GM12878 (cell line): ENCODE data around the gene FAM83D.

ENCODE experiments used
- EP300 ChIP-seq, 2 experiments: fragments of 150-350 bp in 1 of 2; IDR thresholded peaks; 2 replicates each; pipeline ENCODE4 v1.6.1; 2011 to 2012; ENCODE audit warnings: low read depth in 2 of 2, low read length in 2 of 2, borderline replicate concordance in 1 of 2, improper control_type of control experiment in 1 of 2, inconsistent platforms in 1 of 2; ENCODE audit not compliant: control insufficient read depth in 1 of 2
- FOXM1 ChIP-seq: IDR thresholded peaks from 2 replicates; pipeline ENCODE4 v1.6.1; 2012; ENCODE audit warnings: low read depth, mild to moderate bottlenecking, inconsistent platforms, low read length, moderate library complexity
- POLR2A ChIP-seq: IDR thresholded peaks from 2 replicates; pipeline ENCODE4 v1.6.1; 2011; ENCODE audit warnings: low read depth, mild to moderate bottlenecking, low read length
- TF ChIP-seq, protein P1 (sequence below), 3 experiments: IDR thresholded peaks in 2 of 3; conservative IDR thresholded peaks in 1 of 3; 2 replicates each; pipeline ENCODE4 v1.5.1; 2011; ENCODE audit warnings: low read depth in 3 of 3, low read length in 3 of 3, mild to moderate bottlenecking in 3 of 3, control low read depth in 2 of 3, moderate library complexity in 2 of 3, inconsistent platforms in 1 of 3, mixed read lengths in 1 of 3; ENCODE audit not compliant: control insufficient read depth in 2 of 3, insufficient read depth in 1 of 3; ENCODE audit errors: extremely low read depth in 1 of 3
- TF ChIP-seq, protein P2 (sequence below): IDR thresholded peaks from 2 replicates; pipeline ENCODE4 v1.6.1; 2012; ENCODE audit warnings: improper control_type of control experiment, low read depth, low read length; ENCODE audit not compliant: insufficient replicate concordance

DNA sequence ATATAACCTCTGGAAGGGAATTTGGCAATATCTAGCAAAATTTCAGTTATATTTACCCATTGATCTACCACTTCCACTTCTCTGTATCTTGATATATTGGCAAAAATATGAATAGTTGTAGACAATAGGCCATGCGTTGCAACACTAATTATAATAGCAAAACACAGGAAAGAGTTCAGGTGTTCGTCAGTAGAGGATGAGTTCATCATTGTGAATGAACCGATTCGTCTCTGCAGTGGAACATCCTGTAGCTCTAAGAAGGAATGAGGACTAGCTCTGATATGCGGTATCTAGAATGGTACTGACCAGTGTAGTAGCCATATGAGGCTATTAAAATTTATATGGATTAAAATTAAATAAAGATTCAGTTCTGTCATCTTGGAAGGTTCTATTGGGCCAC is 8.3 kb downstream of the FAM83D start:
- TF ChIP-seq, protein P1, sequence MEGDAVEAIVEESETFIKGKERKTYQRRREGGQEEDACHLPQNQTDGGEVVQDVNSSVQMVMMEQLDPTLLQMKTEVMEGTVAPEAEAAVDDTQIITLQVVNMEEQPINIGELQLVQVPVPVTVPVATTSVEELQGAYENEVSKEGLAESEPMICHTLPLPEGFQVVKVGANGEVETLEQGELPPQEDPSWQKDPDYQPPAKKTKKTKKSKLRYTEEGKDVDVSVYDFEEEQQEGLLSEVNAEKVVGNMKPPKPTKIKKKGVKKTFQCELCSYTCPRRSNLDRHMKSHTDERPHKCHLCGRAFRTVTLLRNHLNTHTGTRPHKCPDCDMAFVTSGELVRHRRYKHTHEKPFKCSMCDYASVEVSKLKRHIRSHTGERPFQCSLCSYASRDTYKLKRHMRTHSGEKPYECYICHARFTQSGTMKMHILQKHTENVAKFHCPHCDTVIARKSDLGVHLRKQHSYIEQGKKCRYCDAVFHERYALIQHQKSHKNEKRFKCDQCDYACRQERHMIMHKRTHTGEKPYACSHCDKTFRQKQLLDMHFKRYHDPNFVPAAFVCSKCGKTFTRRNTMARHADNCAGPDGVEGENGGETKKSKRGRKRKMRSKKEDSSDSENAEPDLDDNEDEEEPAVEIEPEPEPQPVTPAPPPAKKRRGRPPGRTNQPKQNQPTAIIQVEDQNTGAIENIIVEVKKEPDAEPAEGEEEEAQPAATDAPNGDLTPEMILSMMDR (IDR thresholded peaks at IDR 0.05 in 2 of 3, conservative IDR thresholded peaks at IDR 0.05 in 1 of 3; ENCODE audit: control insufficient read depth in 2 of 3, extremely low read depth in 1 of 3, insufficient read depth in 1 of 3, low read depth in 3 of 3, low read length in 3 of 3), result no peak
- TF ChIP-seq FOXM1, result no peak
- TF ChIP-seq, protein P2, sequence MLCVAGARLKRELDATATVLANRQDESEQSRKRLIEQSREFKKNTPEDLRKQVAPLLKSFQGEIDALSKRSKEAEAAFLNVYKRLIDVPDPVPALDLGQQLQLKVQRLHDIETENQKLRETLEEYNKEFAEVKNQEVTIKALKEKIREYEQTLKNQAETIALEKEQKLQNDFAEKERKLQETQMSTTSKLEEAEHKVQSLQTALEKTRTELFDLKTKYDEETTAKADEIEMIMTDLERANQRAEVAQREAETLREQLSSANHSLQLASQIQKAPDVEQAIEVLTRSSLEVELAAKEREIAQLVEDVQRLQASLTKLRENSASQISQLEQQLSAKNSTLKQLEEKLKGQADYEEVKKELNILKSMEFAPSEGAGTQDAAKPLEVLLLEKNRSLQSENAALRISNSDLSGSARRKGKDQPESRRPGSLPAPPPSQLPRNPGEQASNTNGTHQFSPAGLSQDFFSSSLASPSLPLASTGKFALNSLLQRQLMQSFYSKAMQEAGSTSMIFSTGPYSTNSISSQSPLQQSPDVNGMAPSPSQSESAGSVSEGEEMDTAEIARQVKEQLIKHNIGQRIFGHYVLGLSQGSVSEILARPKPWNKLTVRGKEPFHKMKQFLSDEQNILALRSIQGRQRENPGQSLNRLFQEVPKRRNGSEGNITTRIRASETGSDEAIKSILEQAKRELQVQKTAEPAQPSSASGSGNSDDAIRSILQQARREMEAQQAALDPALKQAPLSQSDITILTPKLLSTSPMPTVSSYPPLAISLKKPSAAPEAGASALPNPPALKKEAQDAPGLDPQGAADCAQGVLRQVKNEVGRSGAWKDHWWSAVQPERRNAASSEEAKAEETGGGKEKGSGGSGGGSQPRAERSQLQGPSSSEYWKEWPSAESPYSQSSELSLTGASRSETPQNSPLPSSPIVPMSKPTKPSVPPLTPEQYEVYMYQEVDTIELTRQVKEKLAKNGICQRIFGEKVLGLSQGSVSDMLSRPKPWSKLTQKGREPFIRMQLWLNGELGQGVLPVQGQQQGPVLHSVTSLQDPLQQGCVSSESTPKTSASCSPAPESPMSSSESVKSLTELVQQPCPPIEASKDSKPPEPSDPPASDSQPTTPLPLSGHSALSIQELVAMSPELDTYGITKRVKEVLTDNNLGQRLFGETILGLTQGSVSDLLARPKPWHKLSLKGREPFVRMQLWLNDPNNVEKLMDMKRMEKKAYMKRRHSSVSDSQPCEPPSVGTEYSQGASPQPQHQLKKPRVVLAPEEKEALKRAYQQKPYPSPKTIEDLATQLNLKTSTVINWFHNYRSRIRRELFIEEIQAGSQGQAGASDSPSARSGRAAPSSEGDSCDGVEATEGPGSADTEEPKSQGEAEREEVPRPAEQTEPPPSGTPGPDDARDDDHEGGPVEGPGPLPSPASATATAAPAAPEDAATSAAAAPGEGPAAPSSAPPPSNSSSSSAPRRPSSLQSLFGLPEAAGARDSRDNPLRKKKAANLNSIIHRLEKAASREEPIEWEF, result no peak
- no peak for TF ChIP-seq EP300 (IDR thresholded peaks at IDR 0.05; ENCODE audit: borderline replicate concordance in 1 of 2, control insufficient read depth in 1 of 2, low read depth in 2 of 2, low read length in 2 of 2)
- no peak for TF ChIP-seq POLR2A
